GM20000 (cell line): ENCODE data around the gene DAB1.

ENCODE experiments used
- DNase-seq: peaks from one replicate; pipeline ENCODE4 v3.0.0; 2012; ENCODE audit warnings: low spot score
- TF ChIP-seq, protein P1 (sequence below): IDR thresholded peaks from 2 replicates; pipeline ENCODE4 v1.5.1; 2012; ENCODE audit warnings: mild to moderate bottlenecking, control low read depth; ENCODE audit errors: extremely low read depth, missing control alignments

Gene DAB1

GRCh38 chr1:57018119-57018518 lies 405.7 kb downstream of the DAB1 start:
- TF ChIP-seq, protein P1, sequence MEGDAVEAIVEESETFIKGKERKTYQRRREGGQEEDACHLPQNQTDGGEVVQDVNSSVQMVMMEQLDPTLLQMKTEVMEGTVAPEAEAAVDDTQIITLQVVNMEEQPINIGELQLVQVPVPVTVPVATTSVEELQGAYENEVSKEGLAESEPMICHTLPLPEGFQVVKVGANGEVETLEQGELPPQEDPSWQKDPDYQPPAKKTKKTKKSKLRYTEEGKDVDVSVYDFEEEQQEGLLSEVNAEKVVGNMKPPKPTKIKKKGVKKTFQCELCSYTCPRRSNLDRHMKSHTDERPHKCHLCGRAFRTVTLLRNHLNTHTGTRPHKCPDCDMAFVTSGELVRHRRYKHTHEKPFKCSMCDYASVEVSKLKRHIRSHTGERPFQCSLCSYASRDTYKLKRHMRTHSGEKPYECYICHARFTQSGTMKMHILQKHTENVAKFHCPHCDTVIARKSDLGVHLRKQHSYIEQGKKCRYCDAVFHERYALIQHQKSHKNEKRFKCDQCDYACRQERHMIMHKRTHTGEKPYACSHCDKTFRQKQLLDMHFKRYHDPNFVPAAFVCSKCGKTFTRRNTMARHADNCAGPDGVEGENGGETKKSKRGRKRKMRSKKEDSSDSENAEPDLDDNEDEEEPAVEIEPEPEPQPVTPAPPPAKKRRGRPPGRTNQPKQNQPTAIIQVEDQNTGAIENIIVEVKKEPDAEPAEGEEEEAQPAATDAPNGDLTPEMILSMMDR = no peak
- no peak for DNase-seq

DNA sequence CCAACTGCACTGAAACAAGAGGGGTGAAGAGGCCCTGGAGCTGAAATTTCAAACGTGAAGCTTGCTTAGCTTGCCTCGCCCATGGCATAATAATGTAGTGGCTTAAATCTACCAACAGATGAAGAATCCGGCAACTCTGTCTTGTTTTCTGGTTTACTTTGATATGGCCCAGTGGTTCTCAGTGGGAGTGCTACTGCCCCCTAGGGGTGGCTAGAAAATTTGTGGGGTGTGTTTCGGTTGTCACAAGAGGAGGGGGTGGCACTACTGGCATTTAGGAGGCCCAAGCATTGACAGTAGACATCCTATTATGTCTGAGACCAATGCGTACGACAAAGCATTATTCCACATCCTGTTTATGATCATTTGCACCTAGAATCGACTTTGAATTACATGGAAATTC lies 406.1 kb downstream of the DAB1 start:
- TF ChIP-seq, protein P1 = no peak

DNA sequence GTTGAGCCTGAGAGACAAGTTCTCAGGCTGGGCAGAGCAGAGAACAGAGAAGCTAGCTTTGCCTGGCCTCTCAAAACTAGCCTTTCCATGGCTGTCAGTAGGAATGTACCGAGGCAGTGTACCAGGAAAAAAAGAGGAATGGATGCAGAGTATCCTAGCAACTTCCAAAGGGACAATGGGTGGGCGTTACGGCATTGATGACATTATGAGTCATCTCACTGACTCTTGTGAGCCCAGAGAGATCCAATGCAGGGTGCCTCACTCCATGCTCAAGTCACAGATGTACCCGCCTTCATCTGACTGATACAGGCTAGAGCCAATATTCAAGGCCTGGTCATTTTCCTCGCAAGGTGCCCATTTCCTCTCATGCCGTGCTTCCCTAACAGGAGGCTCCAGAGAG lies 406.7 kb downstream of the DAB1 start:
- DNase-seq = no peak
- TF ChIP-seq, protein P1 = no peak

More for the DNA sequence above, 406.1 kb downstream of the DAB1 start:
- peak; percentile 7 for DNase-seq

DNA sequence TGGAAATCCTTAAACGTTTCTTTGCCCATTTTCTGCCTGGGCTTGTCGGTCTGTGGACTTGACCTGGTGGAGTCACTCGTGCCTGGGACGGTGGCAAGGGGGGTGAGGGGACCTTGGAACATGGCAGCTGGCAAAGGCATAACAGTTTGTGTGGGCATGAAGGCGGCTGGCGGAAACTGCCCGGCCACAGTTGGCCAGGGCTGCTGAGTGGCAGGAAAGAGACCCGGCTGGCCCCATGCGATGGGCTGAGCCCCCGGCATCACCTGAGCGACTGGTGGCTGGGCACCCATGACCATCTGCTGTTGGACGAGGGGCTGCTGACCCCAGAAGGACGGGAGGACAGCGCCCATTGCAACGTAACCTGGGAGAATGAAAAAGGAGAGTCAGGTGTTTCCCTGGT lies 408.8 kb downstream of the DAB1 start:
- DNase-seq = no peak
- TF ChIP-seq, protein P1 = no peak

DNA sequence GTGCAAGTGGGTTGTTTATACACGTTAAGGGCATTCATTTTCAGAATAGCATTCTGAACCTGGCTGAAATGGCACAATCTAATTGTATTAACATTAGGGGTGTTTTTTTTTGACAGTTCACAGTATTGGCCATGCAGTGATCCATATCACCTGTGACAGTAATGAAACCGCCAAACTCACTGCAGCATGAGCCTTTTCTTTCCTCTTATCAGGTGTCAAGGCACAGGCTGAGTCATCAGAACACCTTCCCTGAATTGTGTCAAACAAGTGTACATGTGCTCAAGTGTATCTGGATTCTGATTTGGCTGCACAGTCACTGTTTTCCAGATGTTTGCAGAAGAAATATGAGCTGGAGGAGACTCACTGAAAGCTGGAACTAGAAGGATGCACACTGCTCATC lies 410.3 kb downstream of the DAB1 start:
- no peak for DNase-seq
- TF ChIP-seq, protein P1 = no peak

DNA sequence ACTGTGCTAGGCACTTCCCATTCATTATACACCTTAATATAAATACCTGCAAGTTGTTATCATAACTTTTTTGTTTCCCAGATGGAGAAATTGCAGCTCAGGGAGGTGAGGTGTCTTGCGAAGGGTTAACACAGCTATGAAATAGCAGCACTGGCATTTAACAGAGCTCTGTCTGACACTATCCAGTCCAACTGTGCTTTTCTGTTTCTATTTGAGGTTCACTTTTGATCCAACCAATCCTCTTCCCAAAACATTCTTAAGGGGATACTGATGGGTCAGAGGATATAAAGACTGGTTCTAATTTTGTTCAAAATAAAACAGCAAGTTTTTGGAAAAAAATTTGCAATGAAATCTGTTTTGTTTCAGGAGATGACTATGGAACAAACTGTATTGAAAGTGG lies 411.5 kb downstream of the DAB1 start:
- DNase-seq = no peak
- TF ChIP-seq, protein P1 = no peak

- DNase-seq = no peak
- TF ChIP-seq, protein P1 = no peak
Observed at GRCh38 chr1:57010511-57010910, 413.3 kb downstream of the DAB1 start.
